Measurements from ENCODE around the gene RNASET2. TPM values are rescaled to one million over a fixed set of nuclear protein-coding genes. Genes with fewer than 3 reads are reported as not detected.

The RNASET2 gene
- total and polyA plus RNA-seq, 2 of the 13 experiments (the other 11 are each of a cell fraction or from before 2014, with no cell fraction given): 44.6 to 597 TPM

DNA sequence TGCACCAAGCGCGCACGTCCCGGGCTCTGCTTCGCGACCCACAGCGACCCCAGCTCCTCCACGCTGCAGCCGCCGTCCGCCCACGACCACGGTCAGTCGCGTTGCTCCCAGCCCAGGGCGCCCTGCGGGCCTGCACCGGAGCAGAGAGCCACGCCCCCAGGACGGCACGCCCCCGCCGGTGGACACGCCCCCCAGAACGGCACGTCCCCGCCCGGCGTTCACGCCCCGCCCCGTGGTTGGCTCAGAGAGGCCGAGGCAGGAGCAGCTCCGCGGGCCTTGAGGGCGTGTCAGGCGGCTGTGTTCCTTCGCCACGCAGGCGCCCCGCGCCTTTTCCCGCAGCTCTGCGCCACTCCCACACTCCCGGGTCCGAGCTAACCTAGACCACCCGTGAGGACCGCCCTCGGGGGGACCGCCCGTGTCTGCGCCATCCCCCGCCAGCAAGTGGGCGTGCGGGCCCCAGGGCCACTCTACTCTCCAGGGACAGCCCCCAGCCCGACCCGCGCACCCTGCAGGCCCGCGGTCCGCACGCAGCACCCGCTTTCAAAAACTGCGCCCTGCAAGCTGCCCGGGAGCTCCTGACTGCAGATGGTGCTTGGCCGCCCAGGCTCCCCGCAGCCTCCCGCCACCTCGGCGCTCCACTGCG lies at the start of gene RNASET2 (continued):
- TF ChIP-seq SNAPC4 (CRISPR knock-in tag; IDR thresholded peaks at IDR 0.05): no peak
- no peak; the same call in 1 of the 2 replicates for TF ChIP-seq ZNF530 (CRISPR knock-in tag; IDR thresholded peaks at IDR 0.05; ENCODE audit: low read depth)
- TF ChIP-seq HOXA3 (CRISPR knock-in tag; IDR thresholded peaks at IDR 0.05): peak; percentile 60; the same call in 1 of the 2 replicates
- TF ChIP-seq ZNF556 (CRISPR knock-in tag; IDR thresholded peaks at IDR 0.05; ENCODE audit: borderline replicate concordance): peak; percentile 88
- TF ChIP-seq ZNF431 (CRISPR knock-in tag; IDR thresholded peaks at IDR 0.05; ENCODE audit: borderline replicate concordance, low read depth): peak; percentile 16; the same call in 1 of the 2 replicates
- peak; percentile 85 for TF ChIP-seq ZNF274 (CRISPR knock-in tag; IDR thresholded peaks at IDR 0.05)
- TF ChIP-seq FLYWCH1 (CRISPR knock-in tag; IDR thresholded peaks at IDR 0.05): no peak
- no peak for TF ChIP-seq KAT2B (IDR thresholded peaks at IDR 0.05; ENCODE audit: borderline replicate concordance, low read depth, low read length)
- TF ChIP-seq ZKSCAN8 (CRISPR knock-in tag; IDR thresholded peaks at IDR 0.05; ENCODE audit: borderline replicate concordance): no peak
- peak; percentile 19 for TF ChIP-seq SOX5 (CRISPR knock-in tag; IDR thresholded peaks at IDR 0.05; ENCODE audit: borderline replicate concordance)
- no peak for TF ChIP-seq ZFP62 (CRISPR knock-in tag; IDR thresholded peaks at IDR 0.05)
- TF ChIP-seq YEATS4 (CRISPR knock-in tag; IDR thresholded peaks at IDR 0.05; ENCODE audit: borderline replicate concordance): peak; percentile 68; the same call in 1 of the 2 replicates
- TF ChIP-seq SSRP1 (CRISPR knock-in tag; IDR thresholded peaks at IDR 0.05): peak; percentile 25; the same call in 1 of the 2 replicates
- TF ChIP-seq TRAFD1 (CRISPR knock-in tag; IDR thresholded peaks at IDR 0.05; ENCODE audit: borderline replicate concordance): no peak
- no peak for TF ChIP-seq FOSL1 (CRISPR knock-in tag; IDR thresholded peaks at IDR 0.05; ENCODE audit: borderline replicate concordance)
- no peak for TF ChIP-seq HNF4A (CRISPR knock-in tag; IDR thresholded peaks at IDR 0.05)
- TF ChIP-seq ZSCAN22 (CRISPR knock-in tag; IDR thresholded peaks at IDR 0.05): no peak; the same call in 1 of the 2 replicates
- TF ChIP-seq ZMAT3 (CRISPR knock-in tag; conservative IDR thresholded peaks at IDR 0.05): no peak
- TF ChIP-seq HMGXB4 (CRISPR knock-in tag; IDR thresholded peaks at IDR 0.05; ENCODE audit: borderline replicate concordance in 1 of 2, low read depth in 1 of 2): peak; percentile 87 to 88; a peak in 3 of 4 replicates
- TF ChIP-seq GLMP (CRISPR knock-in tag; IDR thresholded peaks at IDR 0.05; ENCODE audit: borderline replicate concordance): no peak

All from HepG2 (cell line).